GM23338 (cell line): ENCODE results near the gene BCAS1. TPM values are rescaled to one million over a fixed set of nuclear protein-coding genes. Genes with fewer than 3 reads are reported as not detected.

Experiments
- ATAC-seq: fragments of 200-7000 bp; cut with Tn5 transposase; 3 replicates; pipeline ENCODE4 v1.9.1; 2020
- DNase-seq: peaks from one replicate; pipeline ENCODE4 v3.0.0-alpha.2; 2015; ENCODE audit warnings: low spot score
- H2AFZ ChIP-seq: fragments of 200-600 bp; sonication (generic); 2 replicates; pipeline ENCODE4 v1.8.0; 2016; ENCODE audit warnings: antibody characterized with exemption, mild to moderate bottlenecking, moderate library complexity
- H3F3A ChIP-seq: fragments of 200-600 bp; sonication (generic); replicated peaks from 2 replicates; pipeline ENCODE4 v1.8.0; 2017; ENCODE audit warnings: antibody characterized with exemption, mixed run types, low read depth
- H3K27ac ChIP-seq: fragments of 200-600 bp; sonication (generic); 2 replicates; pipeline ENCODE4 v1.6.1; 2016; ENCODE audit warnings: low read depth
- H3K27me3 ChIP-seq: fragments of 200-600 bp; sonication (generic); 2 replicates; pipeline ENCODE4 v1.8.0; 2016; ENCODE audit warnings: mild to moderate bottlenecking, mixed run types, moderate library complexity; ENCODE audit not compliant: insufficient read depth
- H3K36me3 ChIP-seq: fragments of 200-600 bp; sonication (generic); 2 replicates; pipeline ENCODE4 v1.8.0; 2016; ENCODE audit warnings: mild to moderate bottlenecking; ENCODE audit not compliant: insufficient read depth
- H3K4me1 ChIP-seq: fragments of 200-600 bp; sonication (generic); 2 replicates; pipeline ENCODE4 v1.8.0; 2016; ENCODE audit warnings: mild to moderate bottlenecking, moderate library complexity; ENCODE audit not compliant: insufficient read depth
- H3K4me2 ChIP-seq: fragments of 200-600 bp; sonication (generic); 2 replicates; pipeline ENCODE4 v1.7.1; 2017; ENCODE audit warnings: mixed run types
- H3K4me3 ChIP-seq: fragments of 200-600 bp; sonication (generic); 2 replicates; pipeline ENCODE4 v1.6.1; 2016; ENCODE audit warnings: mixed run types
- H3K79me2 ChIP-seq: fragments of 200-600 bp; sonication (generic); replicated peaks from 2 replicates; pipeline ENCODE4 v1.8.0; 2017; ENCODE audit warnings: mild to moderate bottlenecking; ENCODE audit not compliant: insufficient read depth
- H3K9me2 ChIP-seq: fragments of 200-600 bp; sonication (generic); 2 replicates; pipeline ENCODE4 v1.8.0; 2017; ENCODE audit not compliant: insufficient read depth
- H4K20me1 ChIP-seq: fragments of 200-600 bp; sonication (generic); replicated peaks from 2 replicates; pipeline ENCODE4 v1.8.0; 2017; ENCODE audit warnings: mild to moderate bottlenecking; ENCODE audit not compliant: insufficient read depth
- H3K27ac Mint-ChIP-seq: 2 replicates; pipeline ENCODE4 v1.8.0; 2020; ENCODE audit warnings: inconsistent platforms, mild to moderate bottlenecking, moderate library complexity, mixed read lengths
- H3K27me3 Mint-ChIP-seq: 3 replicates; pipeline ENCODE4 v1.8.0; 2022; ENCODE audit warnings: low read depth, mild to moderate bottlenecking, moderate library complexity, mixed read lengths, inconsistent platforms; ENCODE audit not compliant: insufficient read depth, poor library complexity
- H3K36me3 Mint-ChIP-seq: 3 replicates; pipeline ENCODE4 v1.8.0; 2021; ENCODE audit warnings: low read depth, mild to moderate bottlenecking, inconsistent platforms, moderate library complexity, mixed read lengths
- H3K4me1 Mint-ChIP-seq: 3 replicates; pipeline ENCODE4 v1.8.0; 2020; ENCODE audit warnings: mild to moderate bottlenecking, inconsistent platforms, mixed read lengths
- H3K4me3 Mint-ChIP-seq: 3 replicates; pipeline ENCODE4 v1.8.0; 2021; ENCODE audit warnings: moderate library complexity, mild to moderate bottlenecking, inconsistent platforms, mixed read lengths
- H3K9me3 Mint-ChIP-seq: 3 replicates; pipeline ENCODE4 v1.8.0; 2020; ENCODE audit warnings: moderate library complexity, mild to moderate bottlenecking, inconsistent platforms, mixed read lengths
- CTCF ChIP-seq, 2 experiments: fragments of 200-600 bp in 1 of 2; sonication (generic) in 1 of 2; conservative IDR thresholded peaks; 2 replicates each; pipeline versions ENCODE4 v1.5.1 to v1.6.1; 2016 to 2017; ENCODE audit warnings: antibody characterized with exemption in 2 of 2, low read depth in 2 of 2, mild to moderate bottlenecking in 2 of 2, moderate library complexity in 1 of 2
- EZH2phosphoT487 ChIP-seq: fragments of 200-600 bp; sonication (generic); IDR thresholded peaks from one replicate; pipeline ENCODE4 v1.8.1; 2018; ENCODE audit warnings: antibody characterized with exemption; ENCODE audit not compliant: unreplicated experiment
- JUNB ChIP-seq: IDR thresholded peaks from one replicate; pipeline ENCODE4 v1.6.1; 2016; ENCODE audit warnings: antibody characterized with exemption; ENCODE audit not compliant: unreplicated experiment
- NANOG ChIP-seq: IDR thresholded peaks from 2 replicates; pipeline ENCODE4 v1.6.1; 2016; ENCODE audit warnings: antibody characterized with exemption, borderline replicate concordance
- STAT1 ChIP-seq: IDR thresholded peaks from one replicate; pipeline ENCODE4 v1.6.1; 2016; ENCODE audit warnings: antibody characterized with exemption; ENCODE audit not compliant: unreplicated experiment
- ZNF114 ChIP-seq: fragments of 250-450 bp; sonication (Bioruptor Pico); IDR thresholded peaks from 2 replicates; pipeline ENCODE4 v1.5.0; 2020; ENCODE audit warnings: mild to moderate bottlenecking, moderate library complexity
- ZNF331 ChIP-seq: fragments of 250-450 bp; sonication (Bioruptor Pico); IDR thresholded peaks from 2 replicates; pipeline ENCODE4 v1.5.0; 2020; ENCODE audit warnings: low read depth, mild to moderate bottlenecking, moderate library complexity
- polyA plus RNA-seq: library from polyadenylated mRNA; unstranded; fragments of >200 nt; fragmentation: Nextera tagmentation; extraction: Ambion mirVana; gene quantifications from 2 replicates; pipeline ENCODE4 v1.2.1, GENCODE V29; 2016
- total RNA-seq: library from RNA; depleted of rRNA; stranded (reverse); fragments of >200 nt; shearing (Covaris generic); gene quantifications from 2 replicates; pipeline ENCODE4 v1.2.3, GENCODE V29; 2014

The BCAS1 gene
- total and polyA plus RNA-seq, 2 experiments from 2014 or later: 0.17 to 0.19 TPM

GRCh38 chr20:54056762-54057639, 13.4 kb downstream of the BCAS1 start:
- no peak overlapping the region for H3K27ac ChIP-seq
- H3K4me1 Mint-ChIP-seq: no peaks in the 10 kb centered on the region
- H3K36me3 ChIP-seq: no peaks in the 10 kb centered on the region
- H3F3A ChIP-seq: no peaks in the 10 kb centered on the region
- H2AFZ ChIP-seq: no peak overlapping the region
- no peaks in the 10 kb centered on the region for H4K20me1 ChIP-seq
- H3K27ac Mint-ChIP-seq: no peak overlapping the region
- H3K36me3 Mint-ChIP-seq: no peaks in the 10 kb centered on the region
- no peak overlapping the region for H3K4me2 ChIP-seq
- no peak for ATAC-seq
- no peak for DNase-seq
- no peaks in the 10 kb centered on the region for H3K9me2 ChIP-seq
- no peak overlapping the region for H3K4me3 Mint-ChIP-seq
- no peaks in the 10 kb centered on the region for H3K4me1 ChIP-seq
- no peak overlapping the region for H3K4me3 ChIP-seq
- no peaks in the 10 kb centered on the region for H3K9me3 Mint-ChIP-seq
- TF ChIP-seq CTCF (conservative IDR thresholded peaks at IDR 0.05; ENCODE audit: low read depth in 2 of 2) (peak in 1 of 2 experiments; percentile 42; a peak in 3 of 4 replicates), NANOG (no peak)
- H3K27me3 ChIP-seq: no peaks in the 10 kb centered on the region
- H3K79me2 ChIP-seq: no peaks in the 10 kb centered on the region
- H3K27me3 Mint-ChIP-seq: peaks cover 2% of the 10 kb centered on the region

GRCh38 chr20:54054516-54054915, 15.9 kb downstream of the BCAS1 start:
- ATAC-seq: no peak

More at GRCh38 chr20:54054516-54054915, 15.9 kb downstream of the BCAS1 start:
- no peaks in the 10 kb centered on the region for H3K36me3 Mint-ChIP-seq
- no peaks in the 10 kb centered on the region for H3K4me1 Mint-ChIP-seq
- no peak overlapping the region for H3K4me3 ChIP-seq
- H3K27ac ChIP-seq: no peak overlapping the region
- no peaks in the 10 kb centered on the region for H3K36me3 ChIP-seq
- TF ChIP-seq NANOG (no peak), ZNF331 (CRISPR knock-in tag) (no peak), EZH2phosphoT487 (no peak), JUNB (no peak), ZNF114 (CRISPR knock-in tag) (no peak), STAT1 (no peak), CTCF (conservative IDR thresholded peaks at IDR 0.05; ENCODE audit: low read depth in 2 of 2) (no peak)
- H3K27me3 ChIP-seq: no peaks in the 10 kb centered on the region
- 0 out of 2 replicates have a peak, but pooled peaks cover 5% of the 10 kb centered on the region for H3K4me1 ChIP-seq
- no peak overlapping the region for H3K4me3 Mint-ChIP-seq
- no peaks in the 10 kb centered on the region for H3F3A ChIP-seq
- H3K9me2 ChIP-seq: no peaks in the 10 kb centered on the region
- no peaks in the 10 kb centered on the region for H3K79me2 ChIP-seq
- H3K9me3 Mint-ChIP-seq: no peaks in the 10 kb centered on the region
- H3K4me2 ChIP-seq: no peak overlapping the region
- no peaks in the 10 kb centered on the region for H3K27me3 Mint-ChIP-seq
- DNase-seq: no peak
- H3K27ac Mint-ChIP-seq: no peak overlapping the region
- no peak overlapping the region for H2AFZ ChIP-seq
- H4K20me1 ChIP-seq: no peaks in the 10 kb centered on the region
